ENCODE measurements around the gene GAB1.

The GAB1 gene

DNA sequence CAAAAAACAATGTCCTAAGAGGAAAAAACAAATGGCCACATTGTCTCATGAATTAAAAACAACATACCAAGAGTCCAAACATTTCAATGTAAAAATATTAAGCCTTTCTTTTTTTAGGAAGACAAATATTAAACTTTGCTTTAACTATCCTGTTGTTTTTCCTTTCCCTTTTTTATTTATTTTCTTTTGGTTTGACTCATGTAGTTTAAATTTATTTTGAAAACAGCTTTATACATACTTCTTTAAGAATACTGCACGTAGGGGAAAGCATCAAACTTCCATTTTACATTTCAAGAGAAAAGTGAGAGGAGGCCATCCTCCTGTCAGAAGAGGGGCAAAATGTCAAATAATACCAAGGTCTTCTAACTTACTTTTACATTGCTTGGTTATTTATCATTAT lies 8.7 kb downstream of the GAB1 start:
- no peak overlapping the region for H2AFZ ChIP-seq (ENCODE audit: low read length)
- H3K36me3 ChIP-seq (ENCODE audit: insufficient read depth, low read length): no peaks in the 10 kb centered on the region
- no peaks in the 10 kb centered on the region for H3K9me3 ChIP-seq (ENCODE audit: low read length)
- no peak overlapping the region for H3K9ac ChIP-seq (ENCODE audit: low read length)
- no peaks in the 10 kb centered on the region for H3F3A ChIP-seq (ENCODE audit: insufficient read depth, low read length)
- no peaks in the 10 kb centered on the region for H3K79me2 ChIP-seq (ENCODE audit: insufficient read depth, low read length)
- H3K4me2 ChIP-seq (ENCODE audit: low read length): no peak overlapping the region
- no peak overlapping the region for H3K4me3 ChIP-seq (ENCODE audit: low read depth, low read length, poor library complexity, severe bottlenecking)
- no peak for TF ChIP-seq EZH2 (IDR thresholded peaks at IDR 0.05; ENCODE audit: borderline replicate concordance, low read length)
- TF ChIP-seq, protein P1, sequence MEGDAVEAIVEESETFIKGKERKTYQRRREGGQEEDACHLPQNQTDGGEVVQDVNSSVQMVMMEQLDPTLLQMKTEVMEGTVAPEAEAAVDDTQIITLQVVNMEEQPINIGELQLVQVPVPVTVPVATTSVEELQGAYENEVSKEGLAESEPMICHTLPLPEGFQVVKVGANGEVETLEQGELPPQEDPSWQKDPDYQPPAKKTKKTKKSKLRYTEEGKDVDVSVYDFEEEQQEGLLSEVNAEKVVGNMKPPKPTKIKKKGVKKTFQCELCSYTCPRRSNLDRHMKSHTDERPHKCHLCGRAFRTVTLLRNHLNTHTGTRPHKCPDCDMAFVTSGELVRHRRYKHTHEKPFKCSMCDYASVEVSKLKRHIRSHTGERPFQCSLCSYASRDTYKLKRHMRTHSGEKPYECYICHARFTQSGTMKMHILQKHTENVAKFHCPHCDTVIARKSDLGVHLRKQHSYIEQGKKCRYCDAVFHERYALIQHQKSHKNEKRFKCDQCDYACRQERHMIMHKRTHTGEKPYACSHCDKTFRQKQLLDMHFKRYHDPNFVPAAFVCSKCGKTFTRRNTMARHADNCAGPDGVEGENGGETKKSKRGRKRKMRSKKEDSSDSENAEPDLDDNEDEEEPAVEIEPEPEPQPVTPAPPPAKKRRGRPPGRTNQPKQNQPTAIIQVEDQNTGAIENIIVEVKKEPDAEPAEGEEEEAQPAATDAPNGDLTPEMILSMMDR (IDR thresholded peaks at IDR 0.05; ENCODE audit: low read length): no peak
- H3K4me1 ChIP-seq (ENCODE audit: insufficient read depth, low read length, severe bottlenecking): no peaks in the 10 kb centered on the region
- H3K27ac ChIP-seq (ENCODE audit: low read depth, low read length, poor library complexity, severe bottlenecking): no peak overlapping the region
- H3K9me2 ChIP-seq (ENCODE audit: low read depth, low read length): no peaks in the 10 kb centered on the region
- H3K27me3 ChIP-seq (ENCODE audit: insufficient read depth, low read length): no peaks in the 10 kb centered on the region
- no peaks in the 10 kb centered on the region for H4K20me1 ChIP-seq (ENCODE audit: insufficient read depth, low read length)

DNA sequence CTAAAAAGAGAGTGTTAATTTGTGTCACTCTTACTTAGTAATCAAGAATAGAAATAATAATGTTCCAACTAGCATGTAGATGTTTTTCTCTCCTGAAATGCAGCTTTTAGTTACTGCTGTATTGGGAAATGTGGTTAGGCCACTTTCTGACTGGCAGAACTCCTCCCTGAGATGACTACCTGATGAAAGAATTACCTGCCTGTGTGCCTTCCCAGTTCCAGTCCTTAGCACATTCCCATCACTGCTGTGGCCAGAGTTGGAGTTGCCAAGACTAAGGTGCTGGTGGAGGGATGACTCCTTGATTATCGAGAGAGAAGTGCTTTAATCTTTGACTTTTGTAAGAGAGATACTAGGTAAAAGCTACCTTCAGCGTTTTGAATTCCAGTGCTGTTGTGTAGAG lies 9.5 kb downstream of the GAB1 start:
- no peaks in the 10 kb centered on the region for H3K9me3 ChIP-seq (ENCODE audit: low read length)
- H3K9me2 ChIP-seq (ENCODE audit: low read depth, low read length): no peaks in the 10 kb centered on the region
- H3K4me2 ChIP-seq (ENCODE audit: low read length): no peak overlapping the region
- H3K27me3 ChIP-seq (ENCODE audit: insufficient read depth, low read length): no peaks in the 10 kb centered on the region
- TF ChIP-seq EZH2 (IDR thresholded peaks at IDR 0.05; ENCODE audit: borderline replicate concordance, low read length): no peak
- TF ChIP-seq, protein P1 (IDR thresholded peaks at IDR 0.05; ENCODE audit: low read length): no peak
- H3K4me1 ChIP-seq (ENCODE audit: insufficient read depth, low read length, severe bottlenecking): no peaks in the 10 kb centered on the region
- H2AFZ ChIP-seq (ENCODE audit: low read length): no peak overlapping the region
- H3K36me3 ChIP-seq (ENCODE audit: insufficient read depth, low read length): no peaks in the 10 kb centered on the region
- no peak overlapping the region for H3K9ac ChIP-seq (ENCODE audit: low read length)
- no peaks in the 10 kb centered on the region for H4K20me1 ChIP-seq (ENCODE audit: insufficient read depth, low read length)
- no peaks in the 10 kb centered on the region for H3K79me2 ChIP-seq (ENCODE audit: insufficient read depth, low read length)
- no peaks in the 10 kb centered on the region for H3F3A ChIP-seq (ENCODE audit: insufficient read depth, low read length)
- no peak overlapping the region for H3K4me3 ChIP-seq (ENCODE audit: low read depth, low read length, poor library complexity, severe bottlenecking)
- no peak overlapping the region for H3K27ac ChIP-seq (ENCODE audit: low read depth, low read length, poor library complexity, severe bottlenecking)

DNA sequence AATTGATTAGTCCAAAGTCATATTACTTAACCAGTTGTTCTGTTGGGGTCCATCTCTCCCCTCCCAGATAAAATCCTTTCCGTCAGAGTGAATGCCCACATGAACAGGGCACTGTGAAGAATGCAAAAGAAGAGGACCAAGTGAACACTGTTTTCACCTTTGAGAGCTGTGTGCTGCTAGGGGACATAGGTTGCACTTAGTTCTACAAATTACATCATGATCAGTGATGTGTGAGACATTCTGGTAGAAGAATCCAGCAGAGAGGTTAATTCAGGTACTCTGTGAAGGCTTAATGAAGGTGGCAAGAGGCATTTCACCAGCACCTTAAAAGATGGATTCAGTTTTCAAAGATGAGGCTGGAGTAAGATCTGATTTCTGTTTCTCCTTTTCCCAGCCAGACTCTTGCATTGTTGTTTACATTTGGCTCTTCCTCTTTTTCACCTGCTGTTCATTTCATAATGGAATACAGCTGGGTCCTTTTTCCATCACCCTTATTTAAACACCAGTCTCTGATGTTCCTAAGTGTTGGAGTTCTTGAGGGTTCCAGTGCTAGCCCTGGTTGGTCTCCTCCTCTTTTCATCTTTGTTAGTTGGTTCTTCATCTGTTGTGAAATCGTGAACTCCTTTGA lies 10.9 kb downstream of the GAB1 start:
- Histone ChIP-seq H3K4me1 (ENCODE audit: insufficient read depth, low read length, severe bottlenecking) (no peaks in the 10 kb centered on the region), H3K27me3 (ENCODE audit: insufficient read depth, low read length) (no peaks in the 10 kb centered on the region), H3K4me3 (ENCODE audit: low read depth, low read length, poor library complexity, severe bottlenecking) (no peak overlapping the region), H3K79me2 (ENCODE audit: insufficient read depth, low read length) (no peaks in the 10 kb centered on the region), H3K9me2 (ENCODE audit: low read depth, low read length) (no peaks in the 10 kb centered on the region), H3K36me3 (ENCODE audit: insufficient read depth, low read length) (no peaks in the 10 kb centered on the region), H3K27ac (ENCODE audit: low read depth, low read length, poor library complexity, severe bottlenecking) (no peak overlapping the region), H4K20me1 (ENCODE audit: insufficient read depth, low read length) (no peaks in the 10 kb centered on the region), H2AFZ (ENCODE audit: low read length) (no peak overlapping the region), H3K9me3 (ENCODE audit: low read length) (no peaks in the 10 kb centered on the region), H3K4me2 (ENCODE audit: low read length) (no peak overlapping the region), H3F3A (ENCODE audit: insufficient read depth, low read length) (no peaks in the 10 kb centered on the region), H3K9ac (ENCODE audit: low read length) (no peak overlapping the region)
- TF ChIP-seq, protein P1 (IDR thresholded peaks at IDR 0.05; ENCODE audit: low read length): no peak
- no peak for TF ChIP-seq EZH2 (IDR thresholded peaks at IDR 0.05; ENCODE audit: borderline replicate concordance, low read length)
